ENCODE data around the gene DUSP22.

Gene DUSP22

GRCh38 chr6:381742-382461 lies 89.6 kb downstream of the DUSP22 start:
- DNase-seq, result no peak

DNA sequence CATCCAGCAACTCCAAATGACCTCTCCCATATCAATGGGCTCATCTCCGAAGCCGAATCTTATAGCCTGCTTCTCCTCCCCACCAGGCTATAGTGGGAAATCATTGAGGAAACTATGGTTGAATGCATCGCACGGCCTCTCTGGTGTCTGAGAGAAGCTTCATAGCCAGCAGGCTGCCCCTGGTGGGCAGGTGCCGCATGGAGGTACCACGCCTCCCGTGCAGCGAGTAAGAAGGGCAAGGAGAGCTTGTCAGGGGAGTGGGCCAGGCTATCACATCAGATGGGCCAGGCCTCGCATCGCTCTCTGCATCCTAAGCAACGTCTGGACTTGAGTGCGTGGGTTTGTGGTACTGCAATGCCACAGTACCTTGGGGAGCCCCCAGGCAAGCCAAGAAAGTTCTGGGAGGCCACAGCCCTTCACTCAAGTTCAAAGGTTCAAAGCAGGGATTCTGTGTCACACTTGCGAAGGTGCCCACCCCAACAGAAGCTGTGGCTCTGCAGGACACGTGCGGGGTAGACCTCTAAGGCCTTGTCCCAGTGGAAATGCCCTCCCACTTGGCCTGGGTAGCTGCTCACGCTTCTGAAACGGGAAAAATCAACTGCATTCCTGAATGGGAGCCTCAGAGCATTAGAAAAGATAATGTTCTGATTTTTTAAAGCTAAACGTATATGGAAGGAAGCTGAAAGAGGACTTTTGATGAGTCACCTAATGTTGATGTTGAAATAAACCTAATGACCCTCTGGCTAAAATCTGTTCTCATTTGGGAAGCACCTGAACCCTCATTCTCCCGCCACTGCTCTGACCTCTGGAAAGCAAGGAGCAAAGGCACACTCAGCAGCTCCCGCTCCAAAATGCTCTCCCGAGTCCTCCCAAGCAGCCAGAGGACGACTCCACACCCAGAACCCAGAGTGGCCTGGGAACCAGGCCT lies 90.9 kb downstream of the DUSP22 start:
- no peak for DNase-seq

DNA sequence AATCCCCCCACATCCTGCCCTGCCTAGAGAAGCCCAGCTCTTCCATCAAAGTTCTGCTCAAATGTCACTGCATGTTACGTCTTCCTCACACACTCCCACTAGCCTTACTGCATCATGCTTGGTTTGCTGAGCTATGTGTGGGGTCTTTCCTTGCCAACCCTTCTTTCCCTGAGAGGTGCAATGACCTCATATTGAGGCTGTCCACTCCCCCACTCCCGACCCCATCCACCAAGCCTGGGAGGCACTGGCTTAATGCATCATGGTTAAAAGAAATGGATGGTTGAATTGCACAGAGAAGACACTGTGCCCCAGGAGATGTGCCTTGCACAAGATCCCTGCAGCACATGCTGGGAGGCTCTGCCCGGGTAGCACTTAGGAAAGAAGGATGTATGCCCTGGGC lies 91.6 kb downstream of the DUSP22 start:
- no peak for DNase-seq

DNA sequence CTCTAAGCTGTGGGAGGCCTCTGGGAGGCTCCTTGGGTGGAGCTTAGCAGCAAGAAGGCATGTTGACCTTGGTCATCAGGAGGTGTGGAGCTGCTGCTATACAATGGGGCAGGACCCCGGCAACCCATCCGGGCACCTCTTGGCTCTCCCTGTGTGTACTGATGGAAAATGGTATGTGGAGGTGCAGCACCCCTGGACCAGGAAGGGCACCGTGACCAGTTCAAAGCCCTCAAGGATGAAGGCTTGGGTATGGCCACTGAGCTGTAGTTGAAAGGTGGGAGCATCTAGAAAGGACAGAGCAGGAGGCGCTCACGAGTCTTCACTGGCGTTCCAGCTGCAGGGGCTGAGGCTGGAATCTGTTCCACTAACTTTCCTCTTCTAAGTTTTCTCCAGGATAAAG lies 92.6 kb downstream of the DUSP22 start:
- no peak for DNase-seq

DNA sequence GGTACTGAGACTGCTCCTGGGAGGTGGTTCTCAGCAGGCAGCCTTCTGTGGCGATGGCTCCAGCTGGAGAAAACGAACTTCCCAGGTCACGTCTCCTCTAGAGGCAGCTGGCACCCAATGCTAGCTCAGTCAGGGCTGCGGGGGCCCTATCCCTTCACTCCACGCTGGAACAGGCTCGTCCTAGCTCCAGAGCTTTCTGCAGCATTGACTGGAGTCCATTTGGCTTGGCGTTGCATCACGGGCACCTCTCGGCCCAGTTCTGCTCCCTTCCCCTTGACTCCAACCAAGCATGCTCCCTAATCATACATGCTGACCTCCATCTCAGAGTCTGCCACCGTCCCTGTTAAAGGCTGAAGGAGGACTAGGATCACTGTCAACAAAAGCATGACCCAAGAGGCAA lies 93.3 kb downstream of the DUSP22 start:
- DNase-seq, result no peak

- DNase-seq, result no peak
These were observed 94.5 kb downstream of the DUSP22 start for GRCh38 chr6:386688-387266.

GRCh38 chr6:387293-387741 lies 95.0 kb downstream of the DUSP22 start:
- no peak for DNase-seq

DNA sequence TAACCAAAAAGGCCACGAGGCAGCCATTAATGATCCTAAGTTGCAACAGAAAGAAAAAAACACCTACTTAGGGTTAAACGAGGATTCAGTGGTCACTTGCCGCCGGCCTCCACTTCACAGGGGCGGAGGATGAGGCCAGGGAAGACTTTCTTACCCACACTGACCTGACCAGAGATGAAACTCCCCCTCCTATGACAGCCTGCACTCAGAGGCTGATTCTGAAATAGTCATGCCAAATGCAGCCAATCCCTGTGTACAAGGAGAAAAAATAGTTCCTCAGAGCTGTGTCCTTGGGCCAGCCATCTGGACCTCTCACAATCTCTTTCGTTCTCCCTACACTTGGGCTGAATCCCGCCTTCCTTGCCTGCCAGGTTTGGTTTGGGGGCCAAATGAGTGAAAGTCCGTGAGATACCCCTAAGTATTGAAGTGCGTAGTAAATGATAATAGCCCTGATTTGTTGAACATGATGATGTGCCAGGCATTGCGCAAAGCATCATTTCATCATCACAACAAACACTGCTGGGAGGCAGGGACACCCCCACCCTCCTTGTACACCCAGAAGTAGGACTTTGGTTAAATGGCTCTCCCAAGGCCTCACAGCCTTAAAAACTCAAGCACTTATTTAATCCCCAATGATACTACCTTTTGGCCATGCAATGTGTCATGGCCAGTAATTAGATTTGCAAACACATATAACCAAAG lies 96.1 kb downstream of the DUSP22 start:
- DNase-seq, result no peak

- no peak for DNase-seq
These were observed 96.9 kb downstream of the DUSP22 start for GRCh38 chr6:389143-389542.

- no peak for DNase-seq
These were observed 97.3 kb downstream of the DUSP22 start for GRCh38 chr6:389622-390021.

GRCh38 chr6:390914-391558 lies 98.7 kb downstream of the DUSP22 start:
- DNase-seq, result peak; percentile 21

DNA sequence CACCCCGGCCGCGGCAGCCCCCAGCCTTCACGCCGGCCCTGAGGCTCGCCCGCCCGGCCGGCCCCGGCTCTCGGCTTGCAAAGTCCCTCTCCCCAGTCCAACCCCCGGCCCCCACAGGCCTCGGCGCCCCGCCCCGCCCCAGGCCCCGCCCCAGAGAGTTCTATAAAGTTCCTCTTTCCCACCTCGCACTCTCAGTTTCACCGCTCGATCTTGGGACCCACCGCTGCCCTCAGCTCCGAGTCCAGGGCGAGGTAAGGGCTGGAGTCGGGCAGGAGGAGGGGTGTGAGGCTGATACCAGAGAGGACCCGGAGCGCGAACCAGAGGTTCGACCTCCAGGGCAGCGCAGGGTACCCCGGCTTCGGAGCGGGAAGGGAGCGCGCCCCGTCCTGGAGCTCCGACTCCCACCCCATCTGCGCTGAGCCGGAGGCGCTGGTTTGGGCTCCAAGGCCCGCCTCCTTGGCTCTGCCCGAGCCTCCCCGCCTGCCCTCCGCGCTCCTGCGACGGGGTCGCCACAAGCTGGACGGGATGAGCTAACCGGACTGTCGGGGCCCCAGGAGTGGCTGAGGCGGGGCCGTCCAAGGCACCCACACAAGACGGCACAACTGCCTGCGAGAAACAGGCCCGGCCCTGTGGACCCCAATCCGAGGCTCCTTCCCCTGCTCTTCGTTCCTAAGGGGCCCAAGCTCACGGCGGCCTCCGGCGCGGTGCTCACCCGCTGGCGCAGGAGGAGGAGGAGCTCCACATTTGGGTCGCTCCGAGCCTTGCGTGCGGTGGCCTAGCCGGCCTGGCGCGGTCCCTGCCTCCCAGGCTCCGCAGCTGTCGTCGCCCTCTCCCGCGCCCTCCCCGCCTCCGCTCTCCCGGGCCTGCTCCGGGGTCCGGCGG lies 99.5 kb downstream of the DUSP22 start, which contains the start of gene IRF4:
Gene IRF4 (plus strand): TSS at position 194 of the 882 bp plus-strand sequence. CDS start 1,401 bp downstream, outside the sequence.
- no peak for DNase-seq

DNA sequence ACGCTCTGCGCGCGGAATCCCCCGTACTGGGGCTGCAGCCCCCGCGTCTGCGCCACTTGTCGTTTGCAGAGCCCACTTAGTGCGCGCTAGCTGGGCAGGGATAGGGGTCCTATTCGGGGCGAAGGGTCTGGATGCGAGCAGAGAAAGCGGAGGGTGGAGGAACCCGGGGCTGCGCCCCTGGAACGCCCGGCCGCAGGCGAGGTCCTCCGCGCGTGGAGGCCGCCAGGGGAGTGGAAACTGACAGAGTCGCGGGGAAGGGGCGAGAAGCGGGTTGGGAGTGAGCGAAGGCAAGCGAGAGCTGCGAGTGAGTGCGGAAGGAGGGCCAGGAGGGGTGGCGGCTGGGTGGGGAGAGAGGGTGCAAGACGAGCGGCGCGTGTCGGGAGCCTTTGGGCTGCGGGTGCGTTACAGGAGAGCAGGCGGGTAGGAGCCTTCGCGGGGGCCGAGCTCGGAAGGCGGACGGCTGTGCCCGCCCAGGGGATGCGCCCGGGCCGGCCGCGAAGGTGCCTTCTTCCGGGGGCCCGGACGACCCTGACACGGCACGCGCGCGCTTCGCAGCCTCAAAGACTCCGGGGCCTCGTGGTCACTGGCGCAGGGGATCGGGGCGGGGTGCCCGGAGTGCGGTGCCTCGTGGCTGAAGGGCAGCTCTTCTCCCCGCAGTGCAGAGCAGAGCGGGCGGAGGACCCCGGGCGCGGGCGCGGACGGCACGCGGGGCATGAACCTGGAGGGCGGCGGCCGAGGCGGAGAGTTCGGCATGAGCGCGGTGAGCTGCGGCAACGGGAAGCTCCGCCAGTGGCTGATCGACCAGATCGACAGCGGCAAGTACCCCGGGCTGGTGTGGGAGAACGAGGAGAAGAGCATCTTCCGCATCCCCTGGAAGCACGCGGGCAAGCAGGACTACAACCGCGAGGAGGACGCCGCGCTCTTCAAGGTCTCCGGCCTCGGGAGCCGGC lies 100.4 kb downstream of the DUSP22 start:
- no peak for DNase-seq

GRCh38 chr6:393391-394221 lies 101.3 kb downstream of the DUSP22 start:
- DNase-seq, result no peak

DNA sequence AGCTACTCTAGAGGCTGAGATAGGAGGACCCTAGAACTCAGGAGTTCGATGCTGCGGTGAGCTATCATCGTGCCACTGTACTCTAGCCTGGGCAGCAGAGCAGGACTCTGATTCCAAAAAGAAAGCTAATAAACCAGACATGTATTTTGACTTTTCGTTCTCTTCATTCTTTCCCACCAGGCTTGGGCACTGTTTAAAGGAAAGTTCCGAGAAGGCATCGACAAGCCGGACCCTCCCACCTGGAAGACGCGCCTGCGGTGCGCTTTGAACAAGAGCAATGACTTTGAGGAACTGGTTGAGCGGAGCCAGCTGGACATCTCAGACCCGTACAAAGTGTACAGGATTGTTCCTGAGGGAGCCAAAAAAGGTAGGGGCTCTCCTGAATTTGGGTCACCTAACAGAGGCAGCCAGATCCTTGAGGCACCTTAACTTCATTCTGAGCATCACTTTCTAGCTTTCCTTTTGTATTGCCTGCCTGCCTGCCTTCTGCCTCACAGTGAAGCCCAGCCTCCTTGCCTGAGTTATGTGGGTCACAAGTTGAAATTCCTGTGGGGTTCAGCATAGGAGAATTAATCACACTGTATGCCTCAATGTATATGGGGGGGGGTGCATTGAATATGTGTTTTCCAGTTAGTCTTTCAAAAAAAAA lies 102.5 kb downstream of the DUSP22 start:
- DNase-seq, result no peak

DNA sequence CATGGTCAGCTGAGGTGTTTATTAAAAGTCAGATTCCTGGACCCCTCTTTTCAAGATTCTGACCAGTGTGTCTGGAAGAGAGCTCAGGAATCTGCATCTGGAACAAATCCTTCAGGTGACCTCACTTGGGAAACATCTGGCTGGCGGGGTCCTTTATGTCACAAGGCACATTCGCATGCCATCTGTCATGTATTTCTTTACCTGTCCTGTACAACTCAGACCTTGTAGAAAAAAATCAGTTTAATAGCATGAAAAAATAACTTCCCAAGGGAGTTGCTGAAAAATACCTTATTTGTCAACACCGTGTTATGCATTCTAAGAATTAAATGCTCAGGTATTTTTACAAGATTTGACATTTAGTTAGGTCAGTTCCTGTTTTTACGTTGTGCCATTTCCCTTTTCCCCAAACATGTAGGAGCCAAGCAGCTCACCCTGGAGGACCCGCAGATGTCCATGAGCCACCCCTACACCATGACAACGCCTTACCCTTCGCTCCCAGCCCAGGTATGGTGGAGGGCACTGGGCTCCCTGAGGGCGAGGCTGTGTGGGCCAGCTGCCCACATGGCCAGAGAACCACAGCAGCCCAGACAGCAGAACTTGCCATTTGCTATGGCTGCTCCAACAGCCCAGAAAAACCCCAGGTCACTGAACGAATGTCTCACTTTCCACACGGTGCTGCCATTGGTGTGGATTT lies 103.3 kb downstream of the DUSP22 start:
- DNase-seq, result no peak

DNA sequence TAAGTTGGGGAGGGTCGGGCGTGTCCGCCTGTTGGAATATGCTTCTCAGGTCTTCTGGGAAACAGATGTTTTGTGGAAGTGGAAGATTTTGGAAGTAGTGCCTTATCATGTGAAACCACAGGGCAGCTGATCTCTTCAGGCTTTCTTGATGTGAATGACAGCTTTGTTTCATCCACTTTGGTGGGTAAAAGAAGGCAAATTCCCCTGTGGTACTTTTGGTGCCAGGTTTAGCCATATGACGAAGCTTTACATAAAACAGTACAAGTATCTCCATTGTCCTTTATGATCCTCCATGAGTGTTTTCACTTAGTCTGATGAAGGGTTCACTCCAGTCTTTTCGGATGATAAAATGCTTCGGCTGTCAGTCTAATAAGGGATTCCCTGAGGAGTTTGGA lies 103.8 kb downstream of the DUSP22 start:
- DNase-seq, result no peak

GRCh38 chr6:397056-397455 lies 104.8 kb downstream of the DUSP22 start:
- DNase-seq, result no peak

Data from fibroblast of skin of back (primary cell).